NCI-H1930 (cell line): ENCODE results near the gene NCAPD2.
"Not testable (repeated sequence)": the region's sequence is repeated elsewhere in the genome, so short reads cannot be mapped to it uniquely, and the experiment has no call there.

ENCODE experiments used
- DNase-seq, 2 experiments: peaks; one replicate each; lab custom pipeline; 2025; lab: John Stamatoyannopoulos, UW

NCAPD2 gene

DNA sequence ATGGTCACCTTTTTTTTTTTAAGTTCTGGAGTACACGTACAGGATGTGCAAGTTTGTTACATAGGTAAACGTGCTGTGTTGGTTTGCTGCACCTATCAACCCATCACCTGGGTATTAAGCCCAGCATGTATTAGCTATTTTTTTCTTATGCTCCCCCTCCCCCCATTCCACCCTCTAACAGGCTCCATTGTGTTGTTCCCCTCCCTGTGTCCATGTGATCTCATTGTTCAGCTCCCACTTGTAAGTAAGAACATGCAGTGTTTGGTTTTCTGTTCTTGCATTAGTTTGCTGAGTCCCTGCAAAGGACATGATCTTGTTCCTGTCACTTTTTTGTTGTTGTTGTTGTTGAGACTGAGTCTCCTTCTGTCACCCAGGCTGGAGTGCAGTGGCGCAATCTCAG lies 3.4 kb downstream of the NCAPD2 start:
- not testable (repeated sequence) for DNase-seq

GRCh38 chr12:6500466-6500865 lies 6.6 kb downstream of the NCAPD2 start:
- no peak for DNase-seq

GRCh38 chr12:6507102-6507998 lies 13.4 kb downstream of the NCAPD2 start:
- no peak for DNase-seq

GRCh38 chr12:6508087-6508486 lies 14.2 kb downstream of the NCAPD2 start:
- DNase-seq, result no peak

DNA sequence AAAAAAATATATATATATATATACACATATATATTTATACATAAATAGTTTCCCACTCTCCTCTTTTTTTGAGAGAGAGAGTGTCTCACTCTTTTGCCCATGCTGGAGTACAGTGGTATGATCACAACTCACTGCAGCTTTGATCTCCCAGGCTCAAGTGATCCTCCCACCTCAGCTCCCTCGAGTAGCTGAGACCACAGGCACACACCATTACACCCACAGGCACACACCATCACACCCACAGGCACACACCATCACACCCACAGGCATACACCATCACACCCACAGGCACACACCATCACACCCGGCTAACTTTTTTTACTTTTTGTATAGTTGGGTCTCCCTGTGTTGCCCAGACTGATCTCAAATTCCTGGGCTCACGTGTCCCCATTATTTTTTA lies 26.3 kb downstream of the NCAPD2 start:
- no peak for DNase-seq

DNA sequence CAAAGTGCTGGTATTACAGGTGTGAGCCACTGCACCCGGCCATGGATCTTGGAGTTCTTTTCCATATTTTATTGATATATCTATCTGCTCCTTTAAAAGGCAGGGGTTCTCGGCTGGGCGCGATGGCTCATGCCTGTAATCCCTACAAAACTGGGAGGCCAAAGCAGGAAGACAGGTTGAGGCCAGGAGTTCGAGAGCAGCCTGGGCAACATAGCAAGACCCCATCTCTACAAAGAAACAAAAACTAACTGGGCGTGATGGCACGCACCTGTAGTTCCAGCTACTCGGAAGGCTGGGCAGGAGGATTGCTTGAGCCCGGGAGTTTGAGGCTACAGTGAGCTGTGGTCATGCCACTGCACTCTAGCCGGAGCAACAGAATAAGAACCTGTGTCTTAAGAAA lies 28.3 kb downstream of the NCAPD2 start:
- no peak for DNase-seq

GRCh38 chr12:6523708-6524107 lies 29.8 kb downstream of the NCAPD2 start:
- DNase-seq, result no peak

DNA sequence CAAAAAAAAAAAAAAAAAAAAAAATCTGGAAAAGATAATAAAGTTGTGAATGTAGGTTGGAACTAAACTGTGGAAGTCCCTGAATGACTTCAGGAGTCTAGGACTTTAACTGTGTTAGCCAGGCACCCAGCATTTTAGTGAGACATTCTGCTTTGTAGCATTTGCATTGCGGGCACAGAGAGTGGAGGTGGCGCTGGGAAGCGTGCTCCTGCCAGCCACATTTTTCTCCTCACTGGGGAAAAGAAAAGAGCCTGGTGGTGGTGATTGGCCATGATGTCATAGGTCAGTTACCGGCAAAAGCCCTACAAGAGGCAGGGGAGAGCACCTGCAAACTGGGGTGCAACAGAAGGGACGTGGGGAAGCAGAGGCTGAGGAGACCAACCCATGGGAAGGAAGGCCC lies 30.7 kb downstream of the NCAPD2 start:
- DNase-seq, result no peak

GRCh38 chr12:6526201-6526600 lies 32.3 kb downstream of the NCAPD2 start:
- no peak for DNase-seq

DNA sequence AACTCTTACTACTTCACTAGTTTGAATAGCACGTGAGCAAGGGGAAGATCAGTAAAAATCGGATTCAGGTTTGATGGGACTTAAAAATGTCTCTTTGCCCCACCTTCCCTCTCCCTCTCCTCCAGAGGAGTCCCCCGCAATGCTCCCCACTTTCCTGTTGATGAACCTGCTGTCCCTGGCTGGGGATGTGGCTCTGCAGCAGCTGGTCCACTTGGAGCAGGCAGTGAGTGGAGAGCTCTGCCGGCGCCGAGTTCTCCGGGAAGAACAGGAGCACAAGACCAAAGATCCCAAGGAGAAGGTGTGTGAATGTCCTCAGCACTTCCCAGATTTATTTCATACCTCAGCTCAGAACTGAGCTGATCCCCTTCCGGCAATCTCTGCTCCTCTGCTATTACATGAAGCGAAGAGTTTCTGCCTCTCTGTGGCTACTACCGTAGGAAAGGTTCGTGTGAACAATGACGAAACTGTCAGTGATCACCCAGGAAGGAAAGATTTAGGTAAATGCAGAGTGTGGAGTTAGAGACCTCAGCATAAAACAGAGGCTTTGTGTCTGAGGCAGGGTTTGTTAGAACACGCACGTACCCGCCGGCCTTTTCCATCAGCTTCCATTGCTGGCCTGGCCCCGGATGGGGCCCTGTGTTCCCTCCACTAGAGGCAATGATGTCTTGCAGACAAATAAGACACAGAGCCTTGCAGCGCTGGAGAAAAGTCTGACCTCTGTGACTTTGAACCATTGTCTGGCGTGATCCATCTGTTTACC lies 33.0 kb downstream of the NCAPD2 start:
- DNase-seq, result no peak

GRCh38 chr12:6527711-6528110 lies 33.8 kb downstream of the NCAPD2 start:
- no peak for DNase-seq

DNA sequence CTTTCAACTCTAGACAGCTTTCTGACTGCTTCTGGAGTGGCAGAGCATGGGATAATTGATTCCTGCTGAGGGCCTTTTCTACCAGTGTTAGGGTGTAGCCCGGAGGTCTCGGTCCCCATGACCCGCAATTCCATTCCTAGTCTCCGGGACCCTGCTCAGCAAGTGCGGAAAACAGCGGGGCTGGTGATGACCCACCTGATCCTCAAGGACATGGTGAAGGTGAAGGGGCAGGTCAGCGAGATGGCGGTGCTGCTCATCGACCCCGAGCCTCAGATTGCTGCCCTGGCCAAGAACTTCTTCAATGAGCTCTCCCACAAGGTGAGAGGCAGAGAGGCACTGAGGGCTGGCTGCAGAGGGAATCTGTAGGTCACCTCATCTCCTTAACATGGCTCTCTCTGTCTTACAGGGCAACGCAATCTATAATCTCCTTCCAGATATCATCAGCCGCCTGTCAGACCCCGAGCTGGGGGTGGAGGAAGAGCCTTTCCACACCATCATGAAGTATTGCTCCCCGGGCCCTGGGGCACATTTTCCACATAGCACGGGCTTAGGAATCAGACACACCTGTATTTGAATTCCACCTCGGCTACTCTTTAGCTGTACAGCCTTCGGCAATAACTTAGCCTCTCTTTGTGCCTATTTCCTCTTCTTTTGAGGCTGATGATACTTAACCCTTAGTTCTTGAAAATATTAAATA lies 34.8 kb downstream of the NCAPD2 start:
- DNase-seq, result no peak

DNA sequence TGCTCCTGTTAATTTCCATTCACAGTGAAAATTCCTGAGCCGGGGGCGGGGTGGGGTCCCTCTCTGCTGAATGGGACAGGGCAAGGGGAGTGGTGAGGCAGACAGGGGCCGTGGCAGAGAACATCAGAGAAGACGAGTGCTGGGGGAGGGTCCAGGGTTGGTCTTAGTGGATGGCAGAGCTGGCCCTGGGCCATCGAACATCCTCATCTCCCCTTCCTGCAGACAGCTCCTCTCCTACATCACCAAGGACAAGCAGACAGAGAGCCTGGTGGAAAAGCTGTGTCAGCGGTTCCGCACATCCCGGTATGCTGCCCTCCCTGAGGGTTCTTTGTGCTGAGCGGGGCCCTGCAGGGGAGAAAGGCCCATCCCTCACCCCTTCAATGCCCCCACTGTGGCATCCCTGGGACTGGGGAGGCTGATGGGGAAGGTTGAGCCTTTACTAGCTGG lies 35.4 kb downstream of the NCAPD2 start:
- DNase-seq, result no peak

GRCh38 chr12:6530576-6531260 lies 36.8 kb downstream of the NCAPD2 start:
- DNase-seq, result no peak

- no peak for DNase-seq
Measured at GRCh38 chr12:6532051-6532926, 38.4 kb downstream of the NCAPD2 start.

- peak; percentile 61 to 65 for DNase-seq
Measured at GRCh38 chr12:6532927-6533652, 39.2 kb downstream of the NCAPD2 start.

GRCh38 chr12:6533653-6533922 lies 39.7 kb downstream of the NCAPD2 start:
- DNase-seq, result no peak

GRCh38 chr12:6533923-6534694 lies 40.2 kb downstream of the NCAPD2 start, which contains the start of gene GAPDH:
TSS of gene GAPDH (plus strand) at chr12:6534517. CDS start at chr12:6534833, 316 bp downstream.
- DNase-seq, result peak; percentile 98 to 99

DNA sequence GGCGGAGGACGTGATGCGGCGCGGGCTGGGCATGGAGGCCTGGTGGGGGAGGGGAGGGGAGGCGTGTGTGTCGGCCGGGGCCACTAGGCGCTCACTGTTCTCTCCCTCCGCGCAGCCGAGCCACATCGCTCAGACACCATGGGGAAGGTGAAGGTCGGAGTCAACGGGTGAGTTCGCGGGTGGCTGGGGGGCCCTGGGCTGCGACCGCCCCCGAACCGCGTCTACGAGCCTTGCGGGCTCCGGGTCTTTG lies 40.7 kb downstream of the NCAPD2 start:
- DNase-seq, result peak in 1 of 2 experiments; percentile 83
